HG02884 (cell line): ENCODE data around the gene OR13J1.
"Not testable (repeated sequence)": the region's sequence is repeated elsewhere in the genome, so short reads cannot be mapped to it uniquely, and the experiment has no call there.

Experiments used
- ATAC-seq: cut with Tn5 transposase; IDR thresholded peaks from one replicate; pipeline ENCODE4 v1.9.1; 2021; ENCODE audit warnings: mild to moderate bottlenecking, moderate library complexity; ENCODE audit not compliant: unreplicated experiment

OR13J1 gene

GRCh38 chr9:35905051-35905781 lies 35.0 kb upstream of the OR13J1 start:
- ATAC-seq: no peak

GRCh38 chr9:35904338-35904737 lies 34.1 kb upstream of the OR13J1 start:
- ATAC-seq: no peak

DNA sequence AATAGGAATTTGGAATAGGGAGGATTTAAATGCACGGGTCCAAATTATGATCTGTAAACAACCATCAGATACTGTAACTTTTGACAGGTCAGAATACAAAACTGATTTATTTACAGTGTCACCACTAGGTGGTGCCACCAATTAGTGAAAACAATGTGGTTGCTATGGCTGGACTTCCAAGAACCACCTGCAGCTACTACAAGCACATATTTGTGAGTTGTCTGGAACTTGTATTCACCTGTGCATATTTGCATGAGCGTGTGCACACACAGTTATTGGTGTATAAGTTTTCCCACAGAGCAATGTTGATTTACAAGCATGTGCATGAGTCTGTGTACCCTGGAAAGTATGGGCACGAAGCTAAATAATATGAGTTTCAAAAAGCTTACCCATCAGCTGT lies 32.8 kb upstream of the OR13J1 start:
- ATAC-seq: no peak

DNA sequence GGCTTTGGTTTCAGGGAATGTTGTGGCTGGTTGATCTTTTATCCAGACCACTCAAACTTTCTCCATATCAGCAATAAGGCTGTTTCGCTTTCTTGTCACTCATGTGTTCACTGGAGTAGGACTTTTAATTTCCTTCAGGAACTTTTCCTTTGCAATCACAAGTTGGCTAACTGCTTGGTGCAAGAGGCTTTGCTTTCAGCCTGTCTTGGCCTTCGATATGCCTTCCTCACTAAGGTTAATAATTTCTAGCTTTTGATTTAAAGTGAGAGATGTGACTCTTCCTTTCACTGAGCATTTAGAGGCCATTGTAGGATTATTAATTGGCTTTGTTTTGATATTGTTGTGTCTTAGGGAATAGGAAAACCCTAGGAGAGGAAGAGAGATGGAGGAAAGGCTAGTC lies 28.8 kb upstream of the OR13J1 start:
- ATAC-seq: no peak

- no peak for ATAC-seq
Measured at GRCh38 chr9:35898337-35898736, 28.1 kb upstream of the OR13J1 start.

- not testable (repeated sequence) for ATAC-seq
Measured at GRCh38 chr9:35897376-35898099, 27.3 kb upstream of the OR13J1 start.

DNA sequence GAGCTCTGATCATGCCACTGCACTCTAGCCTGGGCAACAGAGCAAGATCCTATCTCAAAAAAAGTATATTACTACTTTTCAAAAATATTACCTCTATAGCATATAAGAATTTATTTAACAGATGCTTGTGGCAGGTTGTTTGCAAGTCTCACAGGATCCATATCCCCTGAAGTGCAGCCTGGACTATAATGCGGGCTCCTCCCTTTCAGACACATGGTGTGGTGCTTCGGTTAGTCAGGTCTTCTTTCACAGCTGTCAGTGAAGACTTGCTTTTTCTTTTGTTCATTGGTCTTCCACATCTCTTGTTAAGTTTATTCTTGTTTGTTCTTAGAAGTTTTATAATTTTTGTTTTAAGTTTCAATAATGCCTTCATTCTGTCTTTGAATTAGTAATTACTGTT lies 26.4 kb upstream of the OR13J1 start:
- no peak for ATAC-seq

DNA sequence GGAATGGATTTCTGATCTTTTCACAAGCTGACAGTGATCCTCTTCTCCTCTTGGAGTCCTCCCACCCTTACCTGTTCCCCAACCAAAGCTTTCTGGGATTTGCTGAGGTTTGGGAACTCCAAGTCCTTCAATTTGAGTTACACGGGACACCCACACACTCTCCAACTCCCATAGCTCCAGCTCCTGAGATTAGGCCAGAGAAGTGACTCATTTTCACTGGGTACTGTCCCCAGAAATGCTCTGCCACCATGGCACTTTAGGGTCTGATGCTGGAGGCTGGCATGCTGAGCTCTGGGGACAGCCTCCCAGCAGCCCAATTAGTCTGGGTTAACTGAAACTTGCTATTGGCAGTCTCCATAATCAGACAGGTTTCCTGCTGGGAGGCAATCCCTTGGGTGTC lies 21.9 kb upstream of the OR13J1 start:
- ATAC-seq: no peak

DNA sequence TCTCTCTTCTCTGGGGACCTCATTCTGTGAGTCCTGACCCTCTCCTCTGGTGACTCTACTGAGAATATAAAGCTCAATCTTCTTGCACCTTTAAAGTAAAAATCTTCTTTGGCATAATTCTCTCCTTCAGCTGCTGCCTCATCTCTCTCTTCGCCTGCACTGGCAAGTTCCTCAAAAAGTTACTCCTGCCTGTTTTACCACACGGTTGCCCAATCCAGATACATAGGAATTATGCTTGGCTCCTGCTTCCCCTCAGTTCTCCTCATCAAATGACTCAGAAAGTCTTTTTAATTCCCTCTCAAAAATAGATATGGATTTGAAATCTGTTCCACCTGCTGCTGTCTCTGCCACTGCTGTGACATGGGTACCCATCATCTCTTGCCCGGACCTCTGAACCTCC lies 21.4 kb upstream of the OR13J1 start:
- ATAC-seq: no peak

DNA sequence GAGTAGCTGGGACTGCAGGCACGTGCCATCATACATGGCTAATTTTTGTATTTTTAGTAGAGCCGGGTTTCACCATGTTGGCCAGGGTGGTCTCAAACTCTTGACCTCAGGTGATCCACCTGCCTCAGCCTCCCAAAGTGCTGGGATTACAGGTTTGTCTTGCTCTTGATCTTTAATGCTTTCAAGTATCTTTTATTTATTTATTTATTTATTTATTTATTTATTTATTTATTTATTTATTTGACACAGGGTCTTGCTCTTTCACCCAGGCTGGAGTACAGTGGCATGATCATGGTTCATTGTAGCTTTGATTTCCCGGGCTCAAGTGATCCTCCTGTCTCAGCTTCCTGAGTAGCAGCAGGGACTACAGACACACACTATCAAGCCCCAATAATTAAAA lies 14.7 kb upstream of the OR13J1 start:
- ATAC-seq: not testable (repeated sequence)

DNA sequence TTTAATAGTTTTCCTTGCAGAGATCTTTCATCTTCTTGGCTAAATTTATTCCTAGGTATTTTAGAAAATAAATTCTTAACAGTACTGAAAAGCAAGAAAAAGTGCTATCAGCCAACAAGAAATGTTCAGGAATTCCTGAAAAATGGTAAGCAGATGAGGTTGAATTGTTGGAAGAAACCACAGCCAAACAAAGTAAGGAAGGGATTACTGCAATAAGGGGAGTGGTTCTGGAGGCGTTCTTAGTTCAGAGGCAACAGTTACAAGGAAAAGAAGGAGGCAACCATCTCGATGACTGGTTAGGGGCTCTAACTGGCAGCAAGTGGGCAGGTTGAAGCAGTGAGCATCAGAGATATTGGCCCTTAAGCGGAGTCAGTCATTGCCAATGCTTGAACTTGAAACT lies 12.8 kb upstream of the OR13J1 start:
- ATAC-seq: no peak

- ATAC-seq: no peak
Measured at GRCh38 chr9:35882263-35882848, 12.2 kb upstream of the OR13J1 start.

DNA sequence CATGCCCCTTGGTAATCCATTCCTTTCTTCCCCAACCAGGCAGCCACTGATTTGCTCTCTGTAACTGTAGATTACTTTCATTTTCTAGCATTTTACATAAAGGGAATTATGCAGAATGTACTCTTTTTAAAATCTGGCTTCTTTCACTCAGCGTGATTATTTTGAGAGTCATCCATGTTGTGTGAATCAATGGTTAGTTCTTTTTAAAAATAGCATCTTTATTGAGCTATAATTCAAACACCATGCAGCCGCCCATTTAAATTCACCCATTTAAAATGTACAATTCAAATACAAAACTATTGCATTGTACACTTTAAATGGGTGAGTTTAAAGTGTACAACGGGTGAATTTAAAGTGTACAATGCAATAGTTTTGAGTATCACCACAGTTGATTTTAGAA lies 2.3 kb upstream of the OR13J1 start:
- ATAC-seq: no peak

DNA sequence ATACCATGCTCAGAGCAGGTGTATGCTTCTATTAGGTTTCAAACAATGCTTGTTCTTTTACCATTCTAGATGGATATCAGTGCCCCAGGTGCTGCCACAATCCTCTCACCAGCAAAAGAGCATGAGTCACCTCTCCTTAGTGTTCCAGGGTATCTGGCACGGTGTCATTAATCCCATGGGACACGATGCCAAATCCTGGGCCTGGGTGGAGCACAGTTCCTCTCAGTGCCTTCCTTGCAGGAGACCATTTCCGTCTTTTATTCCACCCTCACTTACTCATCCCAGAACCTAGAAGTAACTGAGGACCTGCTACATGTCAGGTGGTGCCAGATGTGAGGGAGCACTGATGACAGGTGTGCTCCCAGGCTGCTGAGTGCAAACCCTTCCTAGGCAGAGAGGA lies 1.3 kb upstream of the OR13J1 start:
- ATAC-seq: no peak

GRCh38 chr9:35869621-35870216 lies 482 bp downstream of the OR13J1 start:
- ATAC-seq: no peak

DNA sequence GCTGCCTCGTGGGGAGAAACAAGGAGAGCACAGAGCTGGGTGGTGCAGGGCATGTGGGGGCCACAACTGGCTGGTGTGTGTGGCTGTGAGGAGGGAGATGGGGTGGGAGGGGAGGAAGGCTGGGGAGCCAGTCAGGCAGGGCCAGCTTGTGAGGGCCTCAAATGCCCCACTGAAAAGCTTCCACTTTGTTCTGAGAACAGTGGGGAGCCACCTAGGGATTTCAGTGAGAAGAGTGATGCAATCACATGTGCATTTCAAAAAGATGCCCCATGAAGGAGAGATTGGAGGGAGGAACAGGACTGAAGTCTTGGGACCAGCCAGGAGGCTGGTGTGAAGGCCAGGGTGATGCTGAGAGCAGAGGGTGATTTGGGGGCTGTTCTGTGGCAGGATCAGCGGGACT lies 1.3 kb downstream of the OR13J1 start:
- ATAC-seq: no peak

- ATAC-seq: no peak
Measured at GRCh38 chr9:35867538-35867937, 2.7 kb downstream of the OR13J1 start.

GRCh38 chr9:35864695-35865255 lies 5.4 kb downstream of the OR13J1 start:
- ATAC-seq: no peak

- ATAC-seq: no peak
Measured at GRCh38 chr9:35863583-35863982, 6.6 kb downstream of the OR13J1 start.

GRCh38 chr9:35862328-35862727 lies 7.9 kb downstream of the OR13J1 start:
- ATAC-seq: no peak

GRCh38 chr9:35861161-35861897 lies 8.9 kb downstream of the OR13J1 start:
- no peak for ATAC-seq
